Stomach (tissue), 9 donors: Measurements from ENCODE around the gene RMC1. TPM values are rescaled to one million over a fixed set of nuclear protein-coding genes. Genes with fewer than 3 reads are reported as not detected.
A peak's percentile ranks its signal among the peaks of the same experiment; 100 is the strongest.

Experiments used
- DNase-seq, 2 donors: peaks; one replicate each; pipeline versions ENCODE4 v3.0.0 to v3.0.0-alpha.2; 2013 to 2019
- H3K27ac ChIP-seq, 5 donors: fragments of 200-600 bp in 4 of 5; sonication (generic) in 4 of 5; one replicate each; pipeline ENCODE4 v1.5.1; 2013 to 2019; ENCODE audit warnings: mild to moderate bottlenecking in 1 of 5, moderate library complexity in 1 of 5
- H3K27me3 ChIP-seq, 3 donors: fragments of 200-600 bp; sonication (generic); one replicate each; pipeline ENCODE4 v1.5.1; 2017 to 2019; ENCODE audit warnings: mixed run types in 1 of 3
- H3K36me3 ChIP-seq, 4 donors: fragments of 200-600 bp; sonication (generic); 1 replicate in 3 of 4; 2 replicates in 1 of 4; pipeline ENCODE4 v1.5.1; 2016 to 2019
- H3K4me1 ChIP-seq, 4 donors: fragments of 200-600 bp; sonication (generic); one replicate each; pipeline ENCODE4 v1.5.1; 2016 to 2019
- H3K4me3 ChIP-seq, 4 donors: fragments of 200-600 bp; sonication (generic) in 3 of 4; one replicate each; pipeline ENCODE4 v1.5.1; 2016 to 2019; ENCODE audit warnings: mild to moderate bottlenecking in 1 of 4
- H3K9me3 ChIP-seq, 4 donors: fragments of 200-600 bp; sonication (generic); one replicate each; pipeline ENCODE4 v1.5.1; 2016 to 2019
- CTCF ChIP-seq, 7 experiments: fragments of 450-650 bp in 4 of 7; fragments of 200-600 bp in 3 of 7; sonication (generic) in 3 of 7; IDR thresholded peaks; one replicate each; pipeline ENCODE4 v1.5.1; 2016 to 2019; ENCODE audit warnings: antibody characterized with exemption in 7 of 7, control low read depth in 2 of 7, mild to moderate bottlenecking in 1 of 7
- EP300 ChIP-seq: sonication (generic); formaldehyde crosslinking; IDR thresholded peaks from one replicate; pipeline ENCODE4 v1.6.1; 2017; ENCODE audit warnings: antibody characterized with exemption
- POLR2A ChIP-seq, 4 donors: fragments of 450-650 bp; IDR thresholded peaks; one replicate each; pipeline ENCODE4 v1.6.1; 2016; ENCODE audit warnings: antibody characterized with exemption in 4 of 4, control low read depth in 2 of 4, mild to moderate bottlenecking in 1 of 4, moderate library complexity in 1 of 4
- POLR2AphosphoS5 ChIP-seq, 3 donors: sonication (generic); formaldehyde crosslinking; IDR thresholded peaks; one replicate each; pipeline ENCODE4 v1.6.1; 2016; ENCODE audit warnings: antibody characterized with exemption in 3 of 3
- WGBS, 5 donors: extraction: QIAGEN DNeasy Blood & Tissue Kit in 3 of 5; methylation state at CpG; one replicate each; pipeline versions ENCODE4 v1.1.5 to v1.1.7; 2013 to 2018; 5-methylcytosine and 5-hydroxymethylcytosine counted together
- intact Hi-C: fragments of 100-400 bp; cut with DNase I; formaldehyde crosslinking; loops from one replicate; pipeline ENCODE4 v1.15.1; 2023; ENCODE audit warnings: low total_unique reads
- polyA plus RNA-seq, 3 donors: library from polyadenylated mRNA; stranded (reverse); fragments of 200-250 nt; gene quantifications; one replicate each; pipeline ENCODE4 v1.2.3, GENCODE V29; 2013
- total RNA-seq, 5 donors: library from RNA; depleted of rRNA; stranded (reverse); fragments of >200 nt; gene quantifications; one replicate each; pipeline versions ENCODE4 v1.1.0 to v1.2.3, GENCODE V29; 2014 to 2016
- donor health status: healthy with polysubstance abuse.
- donor health status: Bipolar disorder and iron deficiency.
- donor health status: healthy.

Gene RMC1
- total and polyA plus RNA-seq, 8 donors: 0.87 to 41.2 (median 31.6) TPM

- Histone ChIP-seq H3K4me3 (no peak overlapping the region), H3K27me3 (no peaks in the 10 kb centered on the region), H3K27ac (no peak overlapping the region), H3K4me1 (no peaks in the 10 kb centered on the region), H3K36me3 (peaks cover 89 to 100% (median 100%) of the 10 kb centered on the region in 4 donors), H3K9me3 (no peaks in the 10 kb centered on the region)
- intact Hi-C loops: no loop called here
- 80 to 89% (median 86%) methylated on average over 7 of the region's 7 CpGs for WGBS, 5 donors
- no peak for DNase-seq
- TF ChIP-seq CTCF (IDR thresholded peaks at IDR 0.05) (no peak), POLR2AphosphoS5 (IDR thresholded peaks at IDR 0.05) (no peak), POLR2A (IDR thresholded peaks at IDR 0.05) (no peak), EP300 (no peak)
Observed at GRCh38 chr18:23530195-23530594, 26.9 kb downstream of the RMC1 start.

GRCh38 chr18:23531912-23532311, 28.6 kb downstream of the RMC1 start:
- Histone ChIP-seq H3K4me3 (no peak overlapping the region), H3K4me1 (no peaks in the 10 kb centered on the region), H3K36me3 (peaks cover 90 to 100% (median 100%) of the 10 kb centered on the region in 4 donors), H3K27ac (no peak overlapping the region), H3K27me3 (no peaks in the 10 kb centered on the region), H3K9me3 (no peaks in the 10 kb centered on the region)
- no peak for DNase-seq
- WGBS, 5 donors: 89 to 97% (median 92%) methylated on average over 13 of the region's 13 CpGs
- intact Hi-C loops: no loop called here
- TF ChIP-seq EP300: no peak
- no peak for TF ChIP-seq POLR2A (IDR thresholded peaks at IDR 0.05)
- TF ChIP-seq CTCF (IDR thresholded peaks at IDR 0.05): no peak
- TF ChIP-seq POLR2AphosphoS5 (IDR thresholded peaks at IDR 0.05): no peak

- WGBS, 5 donors: 63 to 81% (median 70%) methylated on average over 4 of the region's 4 CpGs
- no peak overlapping the region for H3K27ac ChIP-seq
- H3K27me3 ChIP-seq: no peaks in the 10 kb centered on the region
Observed at GRCh38 chr18:23532848-23533247, 29.5 kb downstream of the RMC1 start.

GRCh38 chr18:23534276-23534675, 31.0 kb downstream of the RMC1 start:
- H3K36me3 ChIP-seq: peaks cover 95 to 100% (median 100%) of the 10 kb centered on the region in 4 donors

More at GRCh38 chr18:23532848-23533247, 29.5 kb downstream of the RMC1 start:
- intact Hi-C loops: no loop called here
- Histone ChIP-seq H3K4me3 (no peak overlapping the region), H3K36me3 (peaks cover 93 to 100% (median 100%) of the 10 kb centered on the region in 4 donors), H3K9me3 (no peaks in the 10 kb centered on the region), H3K4me1 (no peaks in the 10 kb centered on the region)
- DNase-seq: peak in 1 of 2 donors; percentile 44
- TF ChIP-seq POLR2A (IDR thresholded peaks at IDR 0.05) (no peak), POLR2AphosphoS5 (IDR thresholded peaks at IDR 0.05) (no peak)

More at GRCh38 chr18:23534276-23534675, 31.0 kb downstream of the RMC1 start:
- no peak overlapping the region for H3K27ac ChIP-seq
- TF ChIP-seq EP300 (no peak), POLR2AphosphoS5 (IDR thresholded peaks at IDR 0.05) (no peak), POLR2A (IDR thresholded peaks at IDR 0.05) (no peak), CTCF (IDR thresholded peaks at IDR 0.05) (no peak)
- H3K4me3 ChIP-seq: no peak overlapping the region
- intact Hi-C loops: no loop called here
- DNase-seq: no peak
- WGBS, 5 donors: 91 to 97% (median 94%) methylated on average over 16 of the region's 16 CpGs
- H3K27me3 ChIP-seq: no peaks in the 10 kb centered on the region
- H3K9me3 ChIP-seq: no peaks in the 10 kb centered on the region
- no peaks in the 10 kb centered on the region for H3K4me1 ChIP-seq
